Measurements from ENCODE around the gene KCNJ9.
A peak's percentile ranks its signal among the peaks of the same experiment; 100 is the strongest.

KCNJ9 gene

DNA sequence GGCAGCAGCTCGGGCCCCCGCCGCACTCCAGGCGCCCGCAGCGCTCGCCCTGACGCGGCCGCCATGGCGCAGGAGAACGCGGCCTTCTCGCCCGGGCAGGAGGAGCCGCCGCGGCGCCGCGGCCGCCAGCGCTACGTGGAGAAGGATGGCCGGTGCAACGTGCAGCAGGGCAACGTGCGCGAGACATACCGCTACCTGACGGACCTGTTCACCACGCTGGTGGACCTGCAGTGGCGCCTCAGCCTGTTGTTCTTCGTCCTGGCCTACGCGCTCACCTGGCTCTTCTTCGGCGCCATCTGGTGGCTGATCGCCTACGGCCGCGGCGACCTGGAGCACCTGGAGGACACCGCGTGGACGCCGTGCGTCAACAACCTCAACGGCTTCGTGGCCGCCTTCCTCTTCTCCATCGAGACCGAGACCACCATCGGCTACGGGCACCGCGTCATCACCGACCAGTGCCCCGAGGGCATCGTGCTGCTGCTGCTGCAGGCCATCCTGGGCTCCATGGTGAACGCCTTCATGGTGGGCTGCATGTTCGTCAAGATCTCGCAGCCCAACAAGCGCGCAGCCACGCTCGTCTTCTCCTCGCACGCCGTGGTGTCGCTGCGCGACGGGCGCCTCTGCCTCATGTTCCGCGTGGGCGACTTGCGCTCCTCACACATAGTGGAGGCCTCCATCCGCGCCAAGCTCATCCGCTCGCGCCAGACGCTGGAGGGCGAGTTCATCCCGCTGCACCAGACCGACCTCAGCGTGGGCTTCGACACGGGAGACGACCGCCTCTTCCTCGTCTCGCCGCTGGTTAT lies 2.8 kb downstream of the KCNJ9 start:
- H3K27me3 ChIP-seq (ENCODE audit: insufficient read depth, low read length, poor library complexity, severe bottlenecking): no peaks in the 10 kb centered on the region
- H3K4me1 ChIP-seq (ENCODE audit: insufficient read depth, low read length, poor library complexity, severe bottlenecking): no peaks in the 10 kb centered on the region
- H3K36me3 ChIP-seq (ENCODE audit: insufficient read depth, low read length): no peaks in the 10 kb centered on the region
- H3K9me3 ChIP-seq (ENCODE audit: insufficient read depth, low read depth, low read length): no peaks in the 10 kb centered on the region
- H3F3A ChIP-seq (ENCODE audit: low read depth): no peaks in the 10 kb centered on the region
- H2AFZ ChIP-seq (ENCODE audit: low read length): no peak overlapping the region
- H4K20me1 ChIP-seq (ENCODE audit: insufficient read depth, low read length, poor library complexity, severe bottlenecking): no peaks in the 10 kb centered on the region
- H3K4me2 ChIP-seq (ENCODE audit: low read depth, low read length, poor library complexity, severe bottlenecking): no peak overlapping the region
- H3K79me2 ChIP-seq (ENCODE audit: insufficient read depth, low read length): no peaks in the 10 kb centered on the region
- TF ChIP-seq, protein P1, sequence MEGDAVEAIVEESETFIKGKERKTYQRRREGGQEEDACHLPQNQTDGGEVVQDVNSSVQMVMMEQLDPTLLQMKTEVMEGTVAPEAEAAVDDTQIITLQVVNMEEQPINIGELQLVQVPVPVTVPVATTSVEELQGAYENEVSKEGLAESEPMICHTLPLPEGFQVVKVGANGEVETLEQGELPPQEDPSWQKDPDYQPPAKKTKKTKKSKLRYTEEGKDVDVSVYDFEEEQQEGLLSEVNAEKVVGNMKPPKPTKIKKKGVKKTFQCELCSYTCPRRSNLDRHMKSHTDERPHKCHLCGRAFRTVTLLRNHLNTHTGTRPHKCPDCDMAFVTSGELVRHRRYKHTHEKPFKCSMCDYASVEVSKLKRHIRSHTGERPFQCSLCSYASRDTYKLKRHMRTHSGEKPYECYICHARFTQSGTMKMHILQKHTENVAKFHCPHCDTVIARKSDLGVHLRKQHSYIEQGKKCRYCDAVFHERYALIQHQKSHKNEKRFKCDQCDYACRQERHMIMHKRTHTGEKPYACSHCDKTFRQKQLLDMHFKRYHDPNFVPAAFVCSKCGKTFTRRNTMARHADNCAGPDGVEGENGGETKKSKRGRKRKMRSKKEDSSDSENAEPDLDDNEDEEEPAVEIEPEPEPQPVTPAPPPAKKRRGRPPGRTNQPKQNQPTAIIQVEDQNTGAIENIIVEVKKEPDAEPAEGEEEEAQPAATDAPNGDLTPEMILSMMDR (conservative IDR thresholded peaks at IDR 0.05; ENCODE audit: low read length): peak; percentile 51
- no peak for TF ChIP-seq EZH2phosphoT487 (IDR thresholded peaks at IDR 0.05; ENCODE audit: borderline replicate concordance)
- no peaks in the 10 kb centered on the region for H3K9me2 ChIP-seq (replicated peaks; ENCODE audit: low read depth, low read length)
- H3K4me3 ChIP-seq (ENCODE audit: low read length, poor library complexity, severe bottlenecking): no peak overlapping the region
- H3K9ac ChIP-seq (ENCODE audit: low read depth, low read length, poor library complexity, severe bottlenecking): no peak overlapping the region

DNA sequence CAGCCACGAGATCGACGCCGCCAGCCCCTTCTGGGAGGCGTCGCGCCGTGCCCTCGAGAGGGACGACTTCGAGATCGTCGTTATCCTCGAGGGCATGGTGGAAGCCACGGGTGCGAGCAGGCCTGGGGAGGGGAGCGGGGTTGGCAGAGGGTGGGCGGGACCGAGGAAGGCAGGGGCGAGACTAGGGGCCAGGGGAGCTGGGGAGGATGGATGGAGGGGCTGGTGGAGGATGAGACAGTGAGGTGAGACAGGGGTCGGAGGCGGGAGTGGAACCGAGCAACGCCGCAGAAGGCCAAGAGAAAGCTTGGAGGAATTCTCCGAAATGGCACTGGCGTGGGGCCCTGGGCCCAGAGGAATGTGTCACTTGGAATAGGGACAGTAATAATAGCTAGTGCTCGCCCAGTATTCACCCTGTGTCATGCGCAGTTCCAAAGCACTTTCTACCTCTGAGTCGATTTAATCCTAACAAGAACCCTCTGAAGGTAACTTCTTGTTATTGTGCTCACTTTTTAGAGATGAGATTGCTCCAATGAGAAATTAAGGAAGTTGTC lies 3.5 kb downstream of the KCNJ9 start:
- Histone ChIP-seq H3K27me3 (ENCODE audit: insufficient read depth, low read length, poor library complexity, severe bottlenecking) (no peaks in the 10 kb centered on the region), H3K4me1 (ENCODE audit: insufficient read depth, low read length, poor library complexity, severe bottlenecking) (no peaks in the 10 kb centered on the region), H3K9me3 (ENCODE audit: insufficient read depth, low read depth, low read length) (no peaks in the 10 kb centered on the region), H3K79me2 (ENCODE audit: insufficient read depth, low read length) (no peaks in the 10 kb centered on the region), H3K4me2 (ENCODE audit: low read depth, low read length, poor library complexity, severe bottlenecking) (no peak overlapping the region), H3K4me3 (ENCODE audit: low read length, poor library complexity, severe bottlenecking) (no peak overlapping the region), H4K20me1 (ENCODE audit: insufficient read depth, low read length, poor library complexity, severe bottlenecking) (no peaks in the 10 kb centered on the region), H2AFZ (ENCODE audit: low read length) (no peak overlapping the region), H3K9me2 (replicated peaks; ENCODE audit: low read depth, low read length) (no peaks in the 10 kb centered on the region), H3F3A (ENCODE audit: low read depth) (no peaks in the 10 kb centered on the region), H3K36me3 (ENCODE audit: insufficient read depth, low read length) (no peaks in the 10 kb centered on the region), H3K9ac (ENCODE audit: low read depth, low read length, poor library complexity, severe bottlenecking) (no peak overlapping the region)
- TF ChIP-seq, protein P1 (conservative IDR thresholded peaks at IDR 0.05; ENCODE audit: low read length): no peak
- TF ChIP-seq EZH2phosphoT487 (IDR thresholded peaks at IDR 0.05; ENCODE audit: borderline replicate concordance): no peak

DNA sequence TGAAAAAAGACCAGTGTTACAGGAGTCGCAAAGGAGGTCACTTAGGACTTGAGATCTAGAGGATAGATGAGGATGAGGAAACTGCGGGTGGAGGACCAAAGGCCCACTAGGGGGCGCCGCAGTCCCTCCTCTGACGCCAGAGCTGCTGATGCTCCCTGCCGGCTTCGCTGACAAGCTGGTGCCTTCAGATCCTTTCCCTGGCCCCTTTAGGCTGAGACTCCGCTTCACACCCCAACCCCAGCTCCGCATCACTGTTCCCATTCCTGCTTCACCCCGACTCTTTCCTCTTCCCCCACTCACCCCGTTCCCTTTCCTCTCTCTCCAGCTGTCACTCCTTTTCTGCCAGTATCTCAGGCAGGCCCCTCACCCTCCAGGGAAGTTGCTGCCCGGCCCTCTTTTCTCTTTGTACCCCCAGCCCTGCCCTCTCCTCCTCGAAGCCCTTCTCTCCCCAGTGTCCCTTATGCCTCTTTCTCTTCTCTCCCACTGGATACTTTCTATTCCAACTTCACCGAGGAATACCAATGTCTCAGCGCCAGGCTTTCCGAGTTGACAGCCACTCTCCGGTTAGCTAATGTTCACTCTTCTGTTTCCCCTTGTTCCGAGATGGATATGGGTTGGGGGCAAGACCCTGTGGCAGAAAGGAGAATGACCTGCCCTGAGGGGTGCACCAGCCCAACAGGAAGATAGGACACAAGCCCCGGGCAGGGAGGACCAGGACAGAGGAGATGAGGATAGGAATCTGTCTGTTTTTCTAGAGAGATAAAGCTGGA lies 4.5 kb downstream of the KCNJ9 start:
- Histone ChIP-seq H3K36me3 (ENCODE audit: insufficient read depth, low read length) (no peaks in the 10 kb centered on the region), H4K20me1 (ENCODE audit: insufficient read depth, low read length, poor library complexity, severe bottlenecking) (no peaks in the 10 kb centered on the region), H2AFZ (ENCODE audit: low read length) (no peak overlapping the region), H3K9me2 (replicated peaks; ENCODE audit: low read depth, low read length) (no peaks in the 10 kb centered on the region), H3F3A (ENCODE audit: low read depth) (no peaks in the 10 kb centered on the region), H3K4me1 (ENCODE audit: insufficient read depth, low read length, poor library complexity, severe bottlenecking) (no peaks in the 10 kb centered on the region), H3K4me2 (ENCODE audit: low read depth, low read length, poor library complexity, severe bottlenecking) (no peak overlapping the region), H3K27me3 (ENCODE audit: insufficient read depth, low read length, poor library complexity, severe bottlenecking) (no peaks in the 10 kb centered on the region), H3K4me3 (ENCODE audit: low read length, poor library complexity, severe bottlenecking) (no peak overlapping the region), H3K9ac (ENCODE audit: low read depth, low read length, poor library complexity, severe bottlenecking) (no peak overlapping the region), H3K79me2 (ENCODE audit: insufficient read depth, low read length) (no peaks in the 10 kb centered on the region), H3K9me3 (ENCODE audit: insufficient read depth, low read depth, low read length) (no peaks in the 10 kb centered on the region)
- TF ChIP-seq, protein P1 (conservative IDR thresholded peaks at IDR 0.05; ENCODE audit: low read length): peak; percentile 89
- no peak for TF ChIP-seq EZH2phosphoT487 (IDR thresholded peaks at IDR 0.05; ENCODE audit: borderline replicate concordance)
